ENCODE data around the gene RGS3.

The RGS3 gene

DNA sequence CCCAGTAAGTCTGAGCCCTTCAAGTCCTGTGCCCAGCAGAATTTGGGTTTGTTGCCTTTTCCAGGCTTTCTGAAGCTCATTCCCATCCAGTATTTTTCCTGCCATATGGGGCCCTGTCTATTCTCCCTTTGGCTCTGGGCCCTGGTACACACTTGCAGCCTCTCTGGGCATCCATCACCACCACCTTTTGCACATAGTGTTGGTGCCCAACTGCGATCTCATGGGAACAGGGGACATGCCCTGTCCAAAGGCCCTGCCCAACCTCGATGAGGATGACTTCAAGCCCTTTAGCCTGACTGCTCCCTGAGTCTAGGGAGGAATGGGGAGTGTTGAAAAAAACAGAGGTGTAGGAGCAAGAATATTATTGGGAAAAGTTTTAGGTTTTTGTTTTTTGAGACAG, 11.5 kb downstream of the RGS3 start:
- no peaks in the 10 kb centered on the region for H3K36me3 ChIP-seq (replicated peaks; ENCODE audit: low read depth, low read length)
- H4K20me1 ChIP-seq (ENCODE audit: insufficient read depth, low read length), result no peaks in the 10 kb centered on the region
- TF ChIP-seq, protein P1, sequence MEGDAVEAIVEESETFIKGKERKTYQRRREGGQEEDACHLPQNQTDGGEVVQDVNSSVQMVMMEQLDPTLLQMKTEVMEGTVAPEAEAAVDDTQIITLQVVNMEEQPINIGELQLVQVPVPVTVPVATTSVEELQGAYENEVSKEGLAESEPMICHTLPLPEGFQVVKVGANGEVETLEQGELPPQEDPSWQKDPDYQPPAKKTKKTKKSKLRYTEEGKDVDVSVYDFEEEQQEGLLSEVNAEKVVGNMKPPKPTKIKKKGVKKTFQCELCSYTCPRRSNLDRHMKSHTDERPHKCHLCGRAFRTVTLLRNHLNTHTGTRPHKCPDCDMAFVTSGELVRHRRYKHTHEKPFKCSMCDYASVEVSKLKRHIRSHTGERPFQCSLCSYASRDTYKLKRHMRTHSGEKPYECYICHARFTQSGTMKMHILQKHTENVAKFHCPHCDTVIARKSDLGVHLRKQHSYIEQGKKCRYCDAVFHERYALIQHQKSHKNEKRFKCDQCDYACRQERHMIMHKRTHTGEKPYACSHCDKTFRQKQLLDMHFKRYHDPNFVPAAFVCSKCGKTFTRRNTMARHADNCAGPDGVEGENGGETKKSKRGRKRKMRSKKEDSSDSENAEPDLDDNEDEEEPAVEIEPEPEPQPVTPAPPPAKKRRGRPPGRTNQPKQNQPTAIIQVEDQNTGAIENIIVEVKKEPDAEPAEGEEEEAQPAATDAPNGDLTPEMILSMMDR (IDR thresholded peaks at IDR 0.05; ENCODE audit: low read depth, low read length), result no peak
- TF ChIP-seq EZH2phosphoT487 (IDR thresholded peaks at IDR 0.05; ENCODE audit: low read depth), result no peak
- no peaks in the 10 kb centered on the region for H3K9me3 ChIP-seq (ENCODE audit: insufficient read depth, low read length)
- no peaks in the 10 kb centered on the region for H3K4me1 ChIP-seq (ENCODE audit: low read length)
- H2AFZ ChIP-seq (ENCODE audit: low read depth, low read length), result no peak overlapping the region
- peaks cover 26% of the 10 kb centered on the region for H3K27me3 ChIP-seq (ENCODE audit: low read depth, low read length)
- H3K4me2 ChIP-seq (ENCODE audit: low read length), result no peak overlapping the region
- no peak overlapping the region for H3K9ac ChIP-seq (ENCODE audit: low read length)
- H3K79me2 ChIP-seq (ENCODE audit: low read length), result no peaks in the 10 kb centered on the region
- no peak overlapping the region for H3K27ac ChIP-seq (ENCODE audit: low read length)
- H3K4me3 ChIP-seq (ENCODE audit: low read length), result no peak overlapping the region

DNA sequence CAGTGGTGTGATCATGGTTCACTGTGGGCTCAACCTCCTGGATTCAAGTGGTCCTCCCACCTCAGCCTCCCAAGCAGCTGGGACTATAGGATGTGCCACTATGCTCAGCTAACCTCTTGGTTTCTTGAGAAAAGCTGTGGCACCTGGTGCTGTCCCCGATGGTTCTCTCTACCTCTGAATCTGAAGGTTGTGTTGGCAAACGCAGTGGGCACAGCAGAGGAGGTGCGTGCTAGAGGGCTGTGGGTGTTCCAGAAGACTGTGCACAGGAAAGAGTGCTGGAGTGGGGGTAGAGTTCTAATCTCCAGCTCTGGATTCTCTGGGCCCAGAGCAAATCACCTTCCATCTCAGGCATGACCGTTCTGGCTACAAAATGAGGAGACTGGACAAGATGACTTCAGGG, 12.5 kb downstream of the RGS3 start:
- TF ChIP-seq, protein P1 (IDR thresholded peaks at IDR 0.05; ENCODE audit: low read depth, low read length), result no peak
- no peak for TF ChIP-seq EZH2phosphoT487 (IDR thresholded peaks at IDR 0.05; ENCODE audit: low read depth)

DNA sequence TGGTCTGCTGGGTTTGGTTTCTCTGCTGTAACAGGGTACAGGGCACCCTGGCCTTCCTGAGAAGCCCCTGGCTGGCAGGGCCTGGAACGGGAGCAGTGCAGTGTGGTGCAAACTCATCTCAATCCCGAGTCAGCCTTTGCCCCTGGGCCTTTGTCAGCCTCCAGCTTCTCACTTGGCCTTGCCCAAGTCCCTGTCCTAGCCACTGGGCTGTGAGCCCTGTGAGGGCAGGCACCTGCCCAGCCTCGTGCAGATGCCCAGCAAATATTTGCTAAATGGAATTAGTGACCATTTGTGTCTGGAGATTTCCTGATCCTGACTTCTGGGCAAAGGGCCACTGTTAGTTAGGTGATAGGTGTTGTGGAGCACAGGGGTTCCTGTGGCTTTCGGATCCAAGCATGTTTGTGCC, 13.0 kb downstream of the RGS3 start:
- Histone ChIP-seq H3K79me2 (ENCODE audit: low read length) (no peaks in the 10 kb centered on the region), H3K4me2 (ENCODE audit: low read length) (no peak overlapping the region), H3K4me1 (ENCODE audit: low read length) (no peaks in the 10 kb centered on the region), H3K27ac (ENCODE audit: low read length) (no peak overlapping the region), H3K9ac (ENCODE audit: low read length) (no peak overlapping the region), H3K4me3 (ENCODE audit: low read length) (no peak overlapping the region), H3K27me3 (ENCODE audit: low read depth, low read length) (peaks cover 25% of the 10 kb centered on the region), H3K9me3 (ENCODE audit: insufficient read depth, low read length) (no peaks in the 10 kb centered on the region), H4K20me1 (ENCODE audit: insufficient read depth, low read length) (no peaks in the 10 kb centered on the region), H2AFZ (ENCODE audit: low read depth, low read length) (no peak overlapping the region), H3K36me3 (replicated peaks; ENCODE audit: low read depth, low read length) (no peaks in the 10 kb centered on the region)
- TF ChIP-seq, protein P1 (IDR thresholded peaks at IDR 0.05; ENCODE audit: low read depth, low read length), result no peak
- no peak for TF ChIP-seq EZH2phosphoT487 (IDR thresholded peaks at IDR 0.05; ENCODE audit: low read depth)

More for the DNA sequence above, 12.5 kb downstream of the RGS3 start:
- no peaks in the 10 kb centered on the region for H4K20me1 ChIP-seq (ENCODE audit: insufficient read depth, low read length)
- no peaks in the 10 kb centered on the region for H3K4me1 ChIP-seq (ENCODE audit: low read length)
- no peak overlapping the region for H3K4me3 ChIP-seq (ENCODE audit: low read length)
- no peak overlapping the region for H3K9ac ChIP-seq (ENCODE audit: low read length)
- no peak overlapping the region for H2AFZ ChIP-seq (ENCODE audit: low read depth, low read length)
- H3K36me3 ChIP-seq (replicated peaks; ENCODE audit: low read depth, low read length), result no peaks in the 10 kb centered on the region
- no peaks in the 10 kb centered on the region for H3K79me2 ChIP-seq (ENCODE audit: low read length)
- H3K4me2 ChIP-seq (ENCODE audit: low read length), result no peak overlapping the region
- H3K9me3 ChIP-seq (ENCODE audit: insufficient read depth, low read length), result no peaks in the 10 kb centered on the region
- H3K27me3 ChIP-seq (ENCODE audit: low read depth, low read length), result peaks cover 26% of the 10 kb centered on the region
- no peak overlapping the region for H3K27ac ChIP-seq (ENCODE audit: low read length)

DNA sequence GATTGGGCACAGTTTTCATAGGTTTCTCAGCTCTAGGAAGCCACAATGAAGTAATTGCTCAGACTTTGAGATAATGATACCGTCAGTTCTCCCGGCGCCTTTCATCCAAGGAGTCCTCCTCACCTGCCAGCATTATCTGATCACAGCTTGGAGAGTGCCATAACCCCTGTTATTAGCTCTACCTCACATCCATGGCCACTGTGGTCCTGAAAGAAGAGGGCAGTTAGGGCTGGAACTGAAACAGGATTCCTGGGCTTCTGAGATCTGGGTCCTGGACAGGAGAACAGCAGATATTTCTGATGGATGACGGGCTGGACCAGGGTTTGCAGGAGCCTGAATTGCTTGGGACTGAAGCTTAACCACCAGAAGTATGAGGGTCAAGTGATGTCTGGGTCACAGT, 13.5 kb downstream of the RGS3 start:
- Histone ChIP-seq H3K36me3 (replicated peaks; ENCODE audit: low read depth, low read length) (no peaks in the 10 kb centered on the region), H3K27me3 (ENCODE audit: low read depth, low read length) (peaks cover 22% of the 10 kb centered on the region), H3K79me2 (ENCODE audit: low read length) (no peaks in the 10 kb centered on the region), H3K4me2 (ENCODE audit: low read length) (no peak overlapping the region), H3K27ac (ENCODE audit: low read length) (no peak overlapping the region), H4K20me1 (ENCODE audit: insufficient read depth, low read length) (no peaks in the 10 kb centered on the region), H3K9ac (ENCODE audit: low read length) (no peak overlapping the region), H3K4me1 (ENCODE audit: low read length) (no peaks in the 10 kb centered on the region), H3K9me3 (ENCODE audit: insufficient read depth, low read length) (no peaks in the 10 kb centered on the region), H2AFZ (ENCODE audit: low read depth, low read length) (no peak overlapping the region), H3K4me3 (ENCODE audit: low read length) (no peak overlapping the region)
- TF ChIP-seq EZH2phosphoT487 (IDR thresholded peaks at IDR 0.05; ENCODE audit: low read depth), result no peak
- TF ChIP-seq, protein P1 (IDR thresholded peaks at IDR 0.05; ENCODE audit: low read depth, low read length), result no peak

Measured in OCI-LY3 (cell line).